HuH-7.5 (cell line): ENCODE data around the gene WWC2.

Experiments
- DNase-seq: peaks from one replicate; pipeline ENCODE4 v3.0.0; 2011; ENCODE audit warnings: low spot score

The WWC2 gene

GRCh38 chr4:183204793-183205192 is 105.7 kb downstream of the WWC2 start:
- DNase-seq: no peak

GRCh38 chr4:183205193-183205592 is 106.1 kb downstream of the WWC2 start:
- no peak for DNase-seq

- DNase-seq: no peak
Measured at GRCh38 chr4:183205709-183206108, 106.7 kb downstream of the WWC2 start.

- no peak for DNase-seq
Measured at GRCh38 chr4:183211533-183211932, 112.5 kb downstream of the WWC2 start.

DNA sequence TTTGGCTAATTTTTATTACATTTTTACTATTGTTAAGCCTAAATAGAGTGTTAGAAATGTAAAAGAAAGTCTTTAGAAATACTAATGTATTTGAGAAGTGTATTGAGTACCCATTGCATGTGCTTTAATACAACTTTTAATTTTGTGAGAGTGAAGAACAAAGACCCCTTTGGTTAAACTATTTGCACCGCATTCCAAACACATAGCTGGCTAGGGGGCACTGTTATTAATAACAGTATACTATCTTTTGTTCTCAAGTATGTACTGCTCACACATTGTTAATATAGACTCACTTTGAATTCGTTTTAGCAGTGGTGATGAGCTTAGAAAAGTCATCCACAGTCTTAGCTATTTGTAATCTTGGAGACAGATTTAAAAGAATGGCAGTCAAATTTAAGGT is 114.9 kb downstream of the WWC2 start:
- no peak for DNase-seq

GRCh38 chr4:183214912-183215488 is 115.9 kb downstream of the WWC2 start:
- DNase-seq: no peak

DNA sequence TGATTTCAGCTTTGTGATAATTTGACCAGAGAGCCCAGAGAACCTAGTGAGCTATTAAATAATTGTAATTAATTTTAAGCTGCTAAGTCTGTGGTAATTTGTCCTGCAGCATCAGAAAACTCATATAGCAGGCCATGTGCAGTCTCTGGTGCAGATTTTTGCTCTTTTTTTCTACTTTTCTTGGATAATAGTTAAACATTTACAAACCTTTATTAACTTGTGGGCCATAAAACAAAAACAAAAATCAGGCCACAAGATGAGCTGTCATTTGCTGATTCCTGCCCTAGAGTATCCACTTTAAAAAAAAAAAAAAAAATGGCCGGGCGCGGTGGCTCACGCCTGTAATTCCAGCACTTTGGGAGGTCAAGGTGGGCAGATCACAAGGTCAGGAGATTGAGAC is 121.2 kb downstream of the WWC2 start:
- DNase-seq: no peak

- DNase-seq: no peak
Measured at GRCh38 chr4:183223053-183223452, 124.0 kb downstream of the WWC2 start.

- no peak for DNase-seq
Measured at GRCh38 chr4:183229397-183229796, 130.3 kb downstream of the WWC2 start.

GRCh38 chr4:183240581-183241321 is 141.7 kb downstream of the WWC2 start:
- DNase-seq: no peak

DNA sequence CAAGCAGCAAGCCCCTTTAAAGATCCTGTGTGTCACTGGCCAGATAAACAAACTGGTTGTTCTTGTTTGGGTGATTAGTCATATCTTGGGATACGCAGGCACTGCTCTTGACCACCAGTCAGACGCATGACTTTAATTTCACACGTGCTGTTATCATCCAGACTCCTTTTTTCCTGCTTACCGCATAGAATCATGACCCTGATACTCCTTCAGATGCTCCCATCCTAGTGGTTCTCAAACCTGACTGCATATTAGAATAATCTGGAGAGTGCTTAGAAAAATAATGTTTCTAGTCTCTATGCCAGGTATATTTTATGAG is 142.2 kb downstream of the WWC2 start:
- no peak for DNase-seq

- no peak for DNase-seq
Measured at GRCh38 chr4:183241721-183242151, 142.7 kb downstream of the WWC2 start.

GRCh38 chr4:183242291-183242690 is 143.2 kb downstream of the WWC2 start:
- DNase-seq: no peak

- no peak for DNase-seq
Measured at GRCh38 chr4:183244019-183244418, 145.0 kb downstream of the WWC2 start.

GRCh38 chr4:183244506-183244905 is 145.4 kb downstream of the WWC2 start:
- no peak for DNase-seq

DNA sequence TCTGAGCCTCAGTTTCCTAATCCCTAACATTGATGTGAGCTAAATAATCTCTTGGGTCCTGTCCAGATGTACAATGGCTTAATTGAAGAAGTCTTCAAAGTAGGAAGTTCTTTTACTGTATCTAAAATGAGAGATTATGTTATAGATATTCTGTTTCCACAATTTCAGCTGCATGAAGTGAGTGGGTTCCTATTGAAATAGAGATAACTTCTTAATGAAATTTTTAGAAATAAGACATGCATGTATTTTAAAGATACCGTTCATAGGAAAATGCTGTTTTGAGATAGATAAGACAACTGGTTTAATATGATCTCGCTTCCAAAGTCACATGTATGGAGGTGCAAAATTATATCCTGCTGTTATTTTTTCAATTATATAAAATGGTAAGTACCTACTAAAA is 149.1 kb downstream of the WWC2 start:
- no peak for DNase-seq

GRCh38 chr4:183249854-183250253 is 150.8 kb downstream of the WWC2 start:
- DNase-seq: no peak

DNA sequence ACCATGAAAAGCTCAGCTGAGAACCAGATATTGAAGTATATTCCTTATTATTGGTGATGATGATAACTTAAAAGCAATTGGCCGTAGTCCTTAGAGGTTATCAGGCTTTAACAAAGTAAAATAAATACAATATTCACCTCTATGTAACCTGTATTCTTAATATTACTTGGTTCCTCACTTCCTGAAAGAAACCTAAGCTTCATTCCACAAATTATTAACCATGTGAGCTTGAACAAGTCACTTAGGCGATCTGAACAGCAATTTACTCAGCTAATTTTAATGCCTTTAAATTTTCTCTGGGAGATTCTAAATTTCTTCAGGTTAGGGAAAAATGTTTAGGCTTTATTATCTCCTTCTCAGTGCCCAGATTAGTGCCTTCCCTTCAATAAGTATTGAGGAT is 151.8 kb downstream of the WWC2 start:
- DNase-seq: no peak

GRCh38 chr4:183252959-183253358 is 153.9 kb downstream of the WWC2 start:
- no peak for DNase-seq

DNA sequence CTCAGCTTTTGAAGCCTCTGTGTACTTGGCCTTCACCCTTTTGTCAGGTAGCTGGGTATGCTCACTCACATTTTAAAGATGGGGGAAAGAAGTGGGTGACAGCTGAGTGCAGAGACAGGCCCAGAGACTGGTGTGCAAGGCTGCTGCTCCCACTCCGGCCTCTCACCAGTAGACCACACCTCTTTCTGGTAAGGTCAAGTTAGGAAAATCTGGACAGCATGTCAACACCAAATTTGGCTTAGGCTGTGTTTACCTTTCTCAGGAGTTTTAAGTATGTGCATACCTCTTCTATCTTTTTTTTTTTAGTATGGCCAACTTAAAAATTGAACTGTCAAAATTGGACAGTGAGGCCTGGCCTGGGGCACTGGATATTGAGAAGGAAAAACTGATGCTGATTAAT is 154.4 kb downstream of the WWC2 start:
- DNase-seq: no peak

GRCh38 chr4:183254162-183254561 is 155.1 kb downstream of the WWC2 start:
- no peak for DNase-seq

- no peak for DNase-seq
Measured at GRCh38 chr4:183255487-183255886, 156.4 kb downstream of the WWC2 start.

- no peak for DNase-seq
Measured at GRCh38 chr4:183256343-183256742, 157.3 kb downstream of the WWC2 start.

- no peak for DNase-seq
Measured at GRCh38 chr4:183256756-183257385, 157.8 kb downstream of the WWC2 start.
